ENCODE data around the gene NAXE. TPM values are rescaled to one million over a fixed set of nuclear protein-coding genes. Genes with fewer than 3 reads are reported as not detected.
A peak's percentile ranks its signal among the peaks of the same experiment; 100 is the strongest.
"Not testable (repeated sequence)": the region's sequence is repeated elsewhere in the genome, so short reads cannot be mapped to it uniquely, and the experiment has no call there.

NAXE gene
- total RNA-seq, 1 donor from 2014 or later, result 40.9 TPM

- DNase-seq (ENCODE audit: low spot score), result no peak
Measured at GRCh38 chr1:156566436-156566835, 25.1 kb upstream of the NAXE start.

GRCh38 chr1:156571261-156571852 is 20.2 kb upstream of the NAXE start:
- DNase-seq (ENCODE audit: low spot score), result peak; percentile 59

DNA sequence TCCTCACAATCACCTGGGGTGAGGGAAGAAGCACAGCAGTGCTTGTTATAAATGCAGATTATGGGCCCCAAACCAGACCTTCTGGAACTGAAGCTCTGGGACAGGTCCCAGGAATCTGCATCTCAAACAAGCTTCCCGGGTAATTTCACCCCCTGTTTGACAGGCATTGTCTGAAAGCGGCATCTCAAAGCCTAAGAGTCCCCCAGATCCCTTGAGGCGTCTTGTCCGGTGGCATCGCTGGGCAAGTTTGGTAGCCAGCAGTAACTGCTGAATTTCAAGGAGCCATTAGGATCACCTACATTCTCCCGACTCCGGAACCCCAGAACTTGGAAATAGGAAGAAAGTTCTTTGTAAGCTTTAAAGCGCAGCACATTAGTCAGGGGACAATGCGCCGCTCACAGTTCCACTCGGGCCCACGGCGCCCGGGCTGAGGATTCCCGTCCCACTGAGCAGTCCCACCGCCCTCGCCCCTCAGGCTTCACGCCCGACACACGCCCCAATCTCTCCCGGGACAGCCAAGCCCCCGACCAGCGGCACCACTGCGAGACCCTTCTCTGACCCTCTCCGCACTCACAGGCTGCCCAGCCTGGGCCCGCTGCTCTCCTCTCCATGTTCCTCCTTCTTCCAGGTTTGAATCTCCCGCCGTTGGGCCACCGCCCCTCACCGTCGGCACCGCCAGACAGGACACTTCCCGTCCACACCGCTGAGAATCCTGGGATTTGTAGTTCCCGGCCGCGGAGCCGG is 19.5 kb upstream of the NAXE start, which contains the start of gene IQGAP3:
Gene IQGAP3 (minus strand): TSS at position 647 of the 744 bp plus-strand sequence. CDS start 36 bp downstream, at position 611.
- peak; percentile 87 for DNase-seq (ENCODE audit: low spot score)

GRCh38 chr1:156572663-156573018 is 18.9 kb upstream of the NAXE start:
- DNase-seq (ENCODE audit: low spot score), result no peak

DNA sequence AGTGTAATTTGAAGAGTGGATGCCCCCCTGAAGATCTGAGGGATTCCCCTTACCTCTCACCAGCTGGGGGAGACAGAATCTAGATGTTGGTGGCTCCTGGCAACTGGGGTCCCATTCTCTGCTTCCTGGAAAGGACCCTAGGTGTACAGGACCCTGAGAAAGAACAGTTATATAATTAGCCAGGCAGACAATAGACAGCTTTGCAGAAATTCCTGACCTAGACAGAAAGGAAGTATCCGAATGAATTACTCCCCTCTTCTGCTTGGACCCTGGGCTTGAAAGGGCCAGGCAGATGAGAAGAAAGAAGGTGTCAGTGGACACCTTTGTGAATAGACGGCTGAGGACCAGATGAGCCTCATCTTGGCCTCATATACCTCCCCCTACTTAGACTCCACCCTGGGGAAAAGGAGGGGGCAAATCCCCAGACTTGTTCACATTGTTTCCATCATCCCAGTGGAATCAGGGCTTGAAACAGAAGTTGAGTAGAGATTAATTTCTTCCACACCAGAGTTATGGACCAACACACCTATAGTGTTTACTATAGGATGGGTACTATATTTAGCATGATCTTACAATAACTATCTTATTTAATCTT is 17.4 kb upstream of the NAXE start:
- no peak for DNase-seq (ENCODE audit: low spot score)

DNA sequence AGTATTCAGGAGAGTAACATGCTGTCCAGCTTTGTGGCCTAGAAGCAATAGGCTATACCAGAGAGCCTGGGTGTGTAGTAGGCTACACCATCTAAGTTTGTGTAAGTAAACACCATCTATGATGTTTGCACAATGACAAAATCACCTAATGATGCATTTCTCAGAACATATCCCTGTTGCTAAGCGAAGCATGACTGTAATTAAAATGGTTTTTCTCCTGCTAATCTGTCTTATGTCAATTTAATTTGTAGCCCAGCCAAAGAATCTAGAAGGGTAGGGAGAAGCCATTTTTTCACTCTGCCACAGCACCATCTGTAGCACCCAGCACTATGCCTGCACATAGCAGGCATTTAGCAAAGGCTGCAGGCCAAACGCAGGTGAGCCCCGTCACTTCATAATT is 14.0 kb upstream of the NAXE start:
- no peak for DNase-seq (ENCODE audit: low spot score)

DNA sequence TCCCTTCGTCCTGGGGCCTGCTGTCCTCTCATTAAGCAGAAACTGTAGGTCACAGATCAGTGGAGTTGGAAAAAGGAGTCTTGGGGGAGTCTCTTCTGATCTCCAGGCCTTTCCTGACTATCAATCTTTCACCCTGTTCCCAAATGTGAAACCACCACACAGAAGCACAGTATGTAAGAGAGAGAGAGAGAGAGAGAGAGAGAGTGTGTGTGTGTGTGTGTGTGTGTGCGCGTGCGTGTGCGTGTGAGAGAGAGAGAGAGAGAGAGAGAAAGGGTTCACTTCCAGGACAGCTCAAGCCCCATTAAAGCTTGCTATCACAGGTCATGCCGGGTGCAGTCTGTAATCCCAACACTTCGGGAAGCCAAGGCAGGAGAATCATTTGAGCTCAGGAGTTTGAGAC is 13.5 kb upstream of the NAXE start:
- no peak for DNase-seq (ENCODE audit: low spot score)

DNA sequence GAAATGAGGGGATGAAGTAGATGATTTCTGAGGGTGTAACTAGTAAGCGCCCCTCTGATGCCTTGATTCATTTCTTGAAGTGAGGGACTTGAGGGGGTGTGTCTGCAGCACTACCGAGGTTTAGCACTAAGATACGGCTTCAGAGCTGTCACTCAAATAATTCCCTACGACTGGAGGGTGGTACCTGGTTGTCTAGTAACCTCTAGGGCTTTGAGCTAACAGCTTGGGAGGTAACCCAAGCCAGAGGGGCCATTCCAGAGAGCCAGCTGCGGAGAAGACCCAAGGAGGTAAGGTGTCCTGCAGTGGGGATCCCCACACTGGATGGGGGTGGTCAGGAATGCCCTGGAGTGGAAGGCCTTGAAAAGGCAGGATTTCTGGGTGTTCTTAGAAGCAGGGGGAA is 12.1 kb upstream of the NAXE start, which contains the start of gene TTC24:
Gene TTC24 (plus strand): TSS at position 252 of the 400 bp plus-strand sequence. CDS start 1,642 bp downstream, outside the sequence.
- DNase-seq (ENCODE audit: low spot score), result no peak

GRCh38 chr1:156581661-156582387 is 9.8 kb upstream of the NAXE start:
- no peak for DNase-seq (ENCODE audit: low spot score)

DNA sequence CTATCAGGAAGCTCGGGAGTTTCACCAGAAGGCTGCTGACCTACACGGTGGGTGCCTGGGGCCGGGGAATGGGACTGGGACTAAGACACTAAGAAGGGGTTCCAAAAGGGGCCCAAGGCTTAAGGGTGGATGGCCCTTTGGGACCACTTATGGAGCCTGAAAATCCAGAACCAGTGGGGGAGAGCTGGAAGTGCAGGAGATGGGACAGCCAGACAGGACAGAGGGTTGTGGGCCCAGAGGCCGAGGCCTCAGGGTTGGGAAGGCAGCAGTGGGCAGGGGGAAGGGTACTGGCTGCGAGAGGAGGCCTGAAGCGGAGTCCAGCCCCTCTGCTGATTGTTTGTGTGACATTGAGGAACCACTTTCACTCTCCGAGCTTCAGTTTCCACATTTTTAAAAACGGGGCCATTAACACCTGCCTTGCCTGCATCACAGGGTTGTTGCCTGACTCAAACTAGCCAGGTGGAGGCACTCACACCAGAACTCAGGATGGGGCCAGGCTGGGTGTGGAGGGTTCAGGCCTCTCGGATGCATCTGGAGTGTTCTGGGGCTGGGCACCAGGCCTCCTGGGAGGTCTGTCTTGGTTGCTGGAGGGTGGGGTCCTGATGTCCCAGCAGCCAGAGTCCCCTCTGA is 9.1 kb upstream of the NAXE start:
- no peak for DNase-seq (ENCODE audit: low spot score)

- peak; percentile 79 for DNase-seq (ENCODE audit: low spot score)
Measured at GRCh38 chr1:156583821-156584622, 7.6 kb upstream of the NAXE start.

GRCh38 chr1:156584813-156585212 is 6.8 kb upstream of the NAXE start:
- no peak for DNase-seq (ENCODE audit: low spot score)

DNA sequence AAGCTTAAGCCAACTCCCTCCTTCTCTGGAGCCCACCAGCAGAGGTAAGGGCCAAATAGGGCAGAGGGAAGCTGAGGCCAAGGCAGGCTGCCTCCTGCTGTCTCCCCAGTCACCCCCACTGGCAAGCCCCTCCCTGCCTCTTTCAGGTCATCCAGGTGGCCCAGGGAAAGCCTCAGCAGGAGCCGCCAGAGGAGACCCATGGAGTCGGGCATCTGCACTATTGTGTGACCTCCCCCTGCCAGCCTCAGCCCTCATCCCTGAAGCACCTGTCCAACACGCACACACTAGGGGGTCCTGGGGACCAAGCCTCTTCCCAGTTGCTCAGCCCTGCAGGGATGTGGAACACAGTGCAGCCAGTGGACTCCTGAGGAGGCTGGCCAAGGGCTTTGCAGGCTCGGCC is 5.3 kb upstream of the NAXE start:
- no peak for DNase-seq (ENCODE audit: low spot score)

DNA sequence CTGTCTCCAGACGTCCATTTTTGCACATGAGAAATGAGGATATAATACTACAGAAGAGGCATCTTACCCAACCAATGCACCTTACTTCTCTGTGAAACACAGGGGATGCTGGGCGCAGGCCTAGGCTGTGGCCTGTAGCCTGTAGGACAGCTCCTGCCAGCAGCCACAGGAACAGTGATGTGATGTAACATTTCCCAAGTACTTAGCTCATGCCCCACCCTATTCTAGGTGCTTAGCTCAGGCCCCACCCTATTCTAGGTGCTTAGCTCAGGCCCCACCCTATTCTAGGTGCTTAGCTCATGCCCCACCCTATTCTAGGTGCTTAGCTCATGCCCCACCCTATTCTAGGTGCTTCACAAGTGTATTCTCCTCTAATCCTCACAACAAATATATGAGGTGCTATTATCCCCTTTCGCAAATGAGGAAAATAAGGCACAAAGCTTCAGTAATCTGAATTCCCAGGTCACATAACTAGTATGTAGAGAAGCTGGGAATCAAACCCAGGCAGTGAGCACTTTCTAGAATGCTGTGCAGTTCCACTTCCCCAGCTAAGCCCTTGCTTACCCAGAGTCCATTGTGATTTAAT is 4.6 kb upstream of the NAXE start:
- DNase-seq (ENCODE audit: low spot score), result no peak

GRCh38 chr1:156587927-156588326 is 3.6 kb upstream of the NAXE start:
- not testable (repeated sequence) for DNase-seq (ENCODE audit: low spot score)

DNA sequence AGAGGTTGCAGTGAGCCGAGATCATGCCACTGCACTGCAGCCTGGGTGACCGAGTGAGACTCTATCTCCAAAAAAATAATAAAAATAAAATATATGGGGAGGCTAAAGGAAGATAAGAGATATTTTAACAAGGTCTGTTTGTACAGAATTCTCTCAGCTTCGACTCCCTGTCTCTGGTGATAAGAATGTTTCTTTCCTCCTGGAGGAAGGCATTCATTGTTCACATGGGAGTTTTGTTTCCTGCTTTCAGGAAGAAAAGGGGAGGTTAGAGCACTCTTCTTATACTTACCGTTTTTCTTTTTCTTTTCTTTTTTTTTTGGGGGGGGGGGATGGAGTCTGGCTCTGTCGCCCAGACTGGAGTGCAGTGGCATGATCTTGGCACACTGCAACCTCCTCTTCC is 2.0 kb upstream of the NAXE start:
- no peak for DNase-seq (ENCODE audit: low spot score)

DNA sequence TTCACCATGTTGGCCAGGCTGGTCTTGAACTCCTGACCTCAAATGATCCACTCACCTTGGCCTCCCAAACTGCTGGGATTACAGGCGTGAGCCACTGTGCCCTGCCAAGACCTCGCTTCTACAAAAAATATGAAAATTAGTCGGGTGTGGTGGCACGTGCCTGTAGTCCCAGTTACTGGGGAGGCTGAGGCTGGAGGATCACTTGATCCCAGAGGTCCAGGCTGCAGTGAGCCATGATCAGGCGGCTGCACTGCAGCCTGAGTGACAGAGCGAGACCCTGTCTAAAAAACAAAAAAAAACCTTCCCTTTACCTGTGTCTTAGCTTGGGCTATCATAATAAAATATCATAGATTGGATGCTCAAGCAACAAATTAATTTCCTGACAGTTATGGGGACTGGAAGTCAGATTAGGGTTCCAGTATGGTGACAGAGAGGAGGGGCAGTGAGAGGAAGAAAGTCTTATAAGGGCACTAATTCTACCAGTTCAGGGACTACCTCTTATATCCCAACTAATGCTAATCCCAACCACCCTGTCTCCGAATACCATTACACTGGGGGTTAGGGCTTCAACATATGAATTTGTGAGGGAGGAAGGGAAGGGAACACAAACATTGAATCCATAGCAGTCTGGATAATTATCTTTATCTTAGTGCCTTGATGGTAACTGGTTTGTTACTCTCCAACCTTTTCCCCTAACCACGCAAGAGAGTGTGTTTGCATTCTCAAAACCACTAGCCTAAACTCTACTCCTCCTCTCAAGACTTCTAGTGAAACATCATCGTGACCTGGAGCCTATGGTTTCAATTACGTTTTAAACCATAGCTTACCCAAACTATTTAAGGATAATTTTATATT is 1.0 kb upstream of the NAXE start:
- DNase-seq (ENCODE audit: low spot score), result no peak

DNA sequence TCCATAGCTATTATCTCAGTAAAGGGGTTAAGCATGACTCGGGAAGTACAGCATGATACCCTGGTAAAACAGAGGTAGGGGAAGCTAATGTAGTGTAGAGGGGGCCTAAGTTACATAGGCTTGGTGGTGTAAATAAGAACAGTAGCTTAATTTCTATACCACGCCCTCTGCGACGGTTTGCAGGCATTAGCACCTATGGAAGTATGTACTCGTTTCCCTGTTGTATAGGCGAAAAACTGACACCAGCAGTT is 470 bp upstream of the NAXE start:
- no peak for DNase-seq (ENCODE audit: low spot score)

DNA sequence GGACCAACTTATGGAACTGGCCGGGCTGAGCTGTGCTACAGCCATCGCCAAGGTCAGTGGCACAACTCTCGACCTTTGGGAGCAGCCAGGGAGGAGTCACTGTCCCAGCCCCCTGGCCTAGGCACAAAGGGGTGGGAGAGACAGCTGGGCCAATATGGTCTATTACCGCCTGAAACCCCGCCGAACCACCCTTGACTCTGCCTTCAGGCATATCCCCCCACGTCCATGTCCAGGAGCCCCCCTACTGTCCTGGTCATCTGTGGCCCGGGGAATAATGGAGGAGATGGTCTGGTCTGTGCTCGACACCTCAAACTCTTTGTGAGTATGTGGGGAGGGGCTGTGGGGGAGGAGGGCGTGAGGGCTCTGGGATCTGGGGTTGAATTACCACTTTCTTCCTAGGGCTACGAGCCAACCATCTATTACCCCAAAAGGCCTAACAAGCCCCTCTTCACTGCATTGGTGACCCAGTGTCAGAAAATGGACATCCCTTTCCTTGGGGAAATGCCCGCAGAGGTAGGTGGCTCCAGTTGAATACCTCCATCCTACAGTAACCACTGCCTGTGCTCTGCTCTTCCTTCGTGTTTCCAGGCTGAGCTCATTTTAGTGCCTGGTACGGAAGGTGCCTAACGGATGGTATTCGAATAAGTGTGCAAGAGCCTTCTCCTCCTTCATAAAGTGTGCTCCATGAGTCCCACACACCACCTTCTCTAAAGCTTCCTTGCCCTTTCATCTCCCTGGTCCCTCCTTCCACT is 758 bp downstream of the NAXE start:
- DNase-seq (ENCODE audit: low spot score), result no peak
